GM20000 (cell line): ENCODE measurements around the gene RPS6KB2.

ENCODE experiments used
- DNase-seq: peaks from one replicate; pipeline ENCODE4 v3.0.0; 2012; ENCODE audit warnings: low spot score
- CTCF ChIP-seq: IDR thresholded peaks from 2 replicates; pipeline ENCODE4 v1.5.1; 2012; ENCODE audit warnings: mild to moderate bottlenecking, control low read depth; ENCODE audit errors: extremely low read depth, missing control alignments

The RPS6KB2 gene

GRCh38 chr11:67387069-67387468, 41.2 kb upstream of the RPS6KB2 start:
- no peak for TF ChIP-seq CTCF
- no peak for DNase-seq

GRCh38 chr11:67387518-67387917, 40.8 kb upstream of the RPS6KB2 start:
- no peak for TF ChIP-seq CTCF

GRCh38 chr11:67389477-67389876, 38.8 kb upstream of the RPS6KB2 start:
- peak; percentile 64 for TF ChIP-seq CTCF
- peak; percentile 70 for DNase-seq

More at GRCh38 chr11:67387518-67387917, 40.8 kb upstream of the RPS6KB2 start:
- no peak for DNase-seq

DNA sequence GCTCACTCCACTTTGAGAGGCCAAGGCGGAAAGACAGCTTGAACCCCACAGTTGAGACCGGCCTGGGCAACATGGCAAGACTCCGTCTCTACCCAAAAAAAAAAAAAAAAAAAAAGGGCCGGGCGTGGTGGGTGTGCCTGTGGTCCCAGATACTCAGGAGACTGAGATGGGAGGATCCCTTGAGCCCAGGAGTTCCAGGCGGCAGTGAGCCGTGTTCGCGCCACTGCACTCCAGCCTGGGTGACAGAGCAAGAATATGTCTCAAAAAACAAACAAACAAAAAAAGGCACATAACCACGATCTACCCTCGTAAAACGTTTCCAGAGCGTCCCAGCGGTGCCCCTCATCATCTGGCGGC, 37.4 kb upstream of the RPS6KB2 start:
- no peak for TF ChIP-seq CTCF
- DNase-seq = no peak

DNA sequence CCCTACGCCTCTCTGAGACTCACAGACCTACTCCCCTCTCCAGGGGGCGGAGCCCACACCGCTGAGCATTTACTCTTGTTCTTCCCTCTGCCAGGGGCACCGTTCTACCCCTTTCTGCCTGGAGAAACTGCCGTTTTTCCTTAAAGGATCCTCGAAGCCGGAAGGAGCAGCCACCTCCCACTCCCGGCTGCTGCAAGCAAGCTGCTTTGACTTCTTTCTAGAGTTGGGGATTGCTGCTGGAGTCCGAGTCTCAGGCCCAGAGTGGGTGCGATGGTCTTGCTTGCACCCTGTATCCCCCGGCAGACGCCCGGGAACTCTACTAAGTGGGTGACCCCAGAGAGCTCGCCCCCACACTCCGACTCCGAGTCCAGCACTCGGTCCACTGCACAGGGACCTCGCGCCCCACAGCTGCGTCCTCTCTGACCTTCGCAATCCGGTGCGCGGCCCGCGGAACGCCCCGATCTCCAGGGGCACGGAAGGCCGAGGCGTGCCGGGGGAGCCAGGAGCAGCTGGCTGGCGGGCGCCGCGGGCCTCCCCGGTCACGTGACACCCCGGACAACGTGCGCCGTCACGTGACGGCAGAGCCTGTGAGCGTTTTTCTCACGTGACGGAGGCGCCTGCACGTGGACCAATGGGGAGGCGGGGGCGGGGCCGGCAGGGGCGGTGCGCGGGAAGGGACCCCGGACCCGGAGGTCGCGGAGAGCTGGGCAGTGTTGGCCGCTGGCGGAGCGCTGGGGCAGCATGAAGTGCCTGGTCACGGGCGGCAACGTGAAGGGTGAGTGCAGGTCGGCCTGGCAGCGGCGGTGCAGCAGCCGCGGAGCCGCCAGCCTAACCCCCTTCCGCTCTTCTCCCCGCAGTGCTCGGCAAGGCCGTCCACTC, 36.8 kb upstream of the RPS6KB2 start, which contains the start of gene RAD9A:
RAD9A (plus strand) TSS at position 683 of the 879 bp plus-strand sequence; CDS start at position 742, 59 bp downstream.
- TF ChIP-seq CTCF = no peak
- DNase-seq = peak; percentile 98

GRCh38 chr11:67392183-67392715, 36.0 kb upstream of the RPS6KB2 start:
- TF ChIP-seq CTCF = no peak

GRCh38 chr11:67393437-67393836, 34.9 kb upstream of the RPS6KB2 start:
- no peak for TF ChIP-seq CTCF
- DNase-seq = no peak

More at GRCh38 chr11:67392183-67392715, 36.0 kb upstream of the RPS6KB2 start:
- DNase-seq = peak; percentile 12
